GM19238 (cell line): Measurements from ENCODE around the gene PYGM.

Experiments
- DNase-seq: peaks from one replicate; pipeline ENCODE4 v3.0.0; 2011; ENCODE audit warnings: low spot score; ENCODE audit not compliant: insufficient read length

Gene PYGM

GRCh38 chr11:64791781-64792291 is 32.1 kb upstream of the PYGM start:
- no peak for DNase-seq

GRCh38 chr11:64790205-64791095 is 30.7 kb upstream of the PYGM start:
- DNase-seq, result no peak

GRCh38 chr11:64789331-64790204 is 29.8 kb upstream of the PYGM start:
- DNase-seq, result no peak

GRCh38 chr11:64788321-64789215 is 28.8 kb upstream of the PYGM start:
- DNase-seq, result no peak

- peak; percentile 76 for DNase-seq
Observed at GRCh38 chr11:64787526-64788320, 27.9 kb upstream of the PYGM start.

GRCh38 chr11:64786308-64786707 is 26.5 kb upstream of the PYGM start:
- no peak for DNase-seq

- no peak for DNase-seq
Observed at GRCh38 chr11:64784813-64785581, 25.2 kb upstream of the PYGM start.

- peak; percentile 93 for DNase-seq
Observed at GRCh38 chr11:64778473-64779298, 18.9 kb upstream of the PYGM start, which contains the start of gene SF1. Gene SF1 (minus strand): TSS chr11:64778542. CDS start chr11:64778392, 150 bp downstream.

GRCh38 chr11:64778223-64778472 is 18.4 kb upstream of the PYGM start:
- no peak for DNase-seq

GRCh38 chr11:64777449-64778222 is 17.9 kb upstream of the PYGM start:
- DNase-seq, result peak; percentile 88

GRCh38 chr11:64776875-64777274 is 17.1 kb upstream of the PYGM start:
- no peak for DNase-seq

- no peak for DNase-seq
Observed at GRCh38 chr11:64776425-64776824, 16.7 kb upstream of the PYGM start.

GRCh38 chr11:64774144-64774543 is 14.4 kb upstream of the PYGM start:
- no peak for DNase-seq

GRCh38 chr11:64772303-64773018 is 12.7 kb upstream of the PYGM start:
- DNase-seq, result no peak

- DNase-seq, result no peak
Observed at GRCh38 chr11:64771861-64772260, 12.1 kb upstream of the PYGM start.

- DNase-seq, result no peak
Observed at GRCh38 chr11:64770120-64770519, 10.3 kb upstream of the PYGM start.

- DNase-seq, result no peak
Observed at GRCh38 chr11:64769283-64769682, 9.5 kb upstream of the PYGM start.
